HPDE6-E6E7 (cell line): ENCODE measurements around the gene MYOT.
A peak's percentile ranks its signal among the peaks of the same experiment; 100 is the strongest.
"Not testable (repeated sequence)": the region's sequence is repeated elsewhere in the genome, so short reads cannot be mapped to it uniquely, and the experiment has no call there.

Source experiments
- DNase-seq: peaks from one replicate; pipeline ENCODE4 v3.0.0; 2011; ENCODE audit warnings: missing footprints; ENCODE audit errors: extremely low spot score

Gene MYOT

GRCh38 chr5:137867664-137868063 lies at the start of gene MYOT:
TSS of gene MYOT (plus strand) at chr5:137867860. CDS start at chr5:137870652, 2,792 bp downstream.
- DNase-seq, result no peak

DNA sequence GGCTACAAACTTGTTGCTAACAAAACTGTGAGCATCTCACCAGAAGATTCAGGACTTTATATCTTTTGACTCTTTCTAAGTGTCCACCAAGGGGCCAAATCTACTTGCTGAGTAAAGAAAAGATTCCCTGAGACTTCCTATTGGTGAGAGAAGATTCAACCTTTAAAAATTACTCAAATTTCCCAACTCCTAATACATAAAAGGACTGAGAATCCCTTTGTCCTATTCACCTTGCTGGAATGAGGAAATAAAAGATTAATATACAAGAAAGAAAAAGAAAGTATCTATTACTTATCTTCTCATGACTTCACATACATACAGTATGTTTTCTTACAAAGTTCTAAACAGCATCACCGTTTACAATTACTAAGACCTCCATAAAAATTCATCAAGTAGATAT lies 47.9 kb upstream of the MYOT start:
- peak; percentile 11 for DNase-seq

DNA sequence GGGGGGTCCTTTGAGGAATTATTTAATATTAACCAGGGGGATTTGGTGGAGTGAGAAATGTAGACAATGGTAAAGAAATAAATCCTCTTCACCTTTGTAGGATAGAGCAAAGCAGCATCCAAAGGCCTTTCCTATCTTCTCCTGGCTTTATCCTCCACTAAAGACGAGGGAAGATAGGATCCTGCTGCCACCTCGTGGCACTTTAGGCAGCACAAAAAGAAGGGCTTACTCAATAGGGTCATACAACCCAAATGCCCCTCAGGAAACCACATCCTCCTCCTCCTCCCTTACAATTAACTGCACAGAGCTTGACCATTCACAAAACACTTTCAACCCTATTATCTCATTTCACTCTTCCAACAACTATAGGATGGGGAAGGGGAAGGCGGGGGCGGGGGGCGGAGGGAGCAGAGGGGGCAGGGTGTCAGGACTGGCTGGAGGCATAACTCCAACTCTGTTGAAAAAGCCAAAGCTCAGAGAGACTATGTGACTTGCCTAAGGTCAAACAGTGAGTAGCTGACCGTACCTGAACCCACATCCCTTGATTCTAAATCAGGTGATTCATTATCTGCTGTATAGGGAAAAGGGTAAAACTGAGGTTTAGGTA lies 45.4 kb upstream of the MYOT start:
- DNase-seq, result peak; percentile 37

DNA sequence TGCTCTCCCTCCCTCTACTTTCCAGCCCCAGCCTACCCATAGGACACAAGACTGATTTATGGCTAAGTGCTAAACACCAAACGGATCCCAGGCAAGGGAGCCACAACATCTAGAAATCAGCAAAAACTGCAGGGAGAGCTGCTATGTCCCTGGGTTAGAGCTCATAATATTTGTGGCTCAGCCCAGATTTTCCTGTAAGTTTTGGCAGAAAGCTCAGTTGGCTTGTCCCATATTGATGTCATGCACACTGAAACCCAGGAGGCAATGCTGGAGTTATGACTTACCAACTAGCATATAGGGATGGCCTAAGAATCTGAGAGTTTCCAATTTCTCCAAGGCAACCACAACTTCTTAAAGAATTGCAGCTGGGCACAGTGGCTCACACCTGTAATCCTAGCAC lies 44.7 kb upstream of the MYOT start:
- no peak for DNase-seq

DNA sequence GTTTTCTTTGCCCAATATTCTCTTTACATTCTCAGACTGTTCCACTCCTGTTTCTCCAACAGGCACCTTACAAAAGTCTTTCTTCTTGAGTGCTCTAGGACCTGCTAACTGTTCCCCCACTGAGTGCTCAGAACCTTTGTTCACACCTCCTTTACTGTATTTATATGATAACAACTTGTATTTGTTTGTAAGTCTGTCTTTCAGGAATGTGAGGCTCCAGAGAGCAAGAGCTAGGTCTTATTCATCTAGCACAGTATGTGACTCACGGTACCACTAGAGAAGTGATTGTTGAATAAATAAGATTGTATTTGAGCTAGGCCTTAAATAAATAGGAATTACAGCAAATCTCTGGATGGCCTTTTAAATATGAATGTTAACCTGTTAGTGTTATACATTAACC lies 42.5 kb upstream of the MYOT start:
- DNase-seq, result no peak

- DNase-seq, result no peak
Measured at GRCh38 chr5:137826067-137826466, 41.6 kb upstream of the MYOT start.

GRCh38 chr5:137828180-137828579 lies 39.5 kb upstream of the MYOT start:
- no peak for DNase-seq

DNA sequence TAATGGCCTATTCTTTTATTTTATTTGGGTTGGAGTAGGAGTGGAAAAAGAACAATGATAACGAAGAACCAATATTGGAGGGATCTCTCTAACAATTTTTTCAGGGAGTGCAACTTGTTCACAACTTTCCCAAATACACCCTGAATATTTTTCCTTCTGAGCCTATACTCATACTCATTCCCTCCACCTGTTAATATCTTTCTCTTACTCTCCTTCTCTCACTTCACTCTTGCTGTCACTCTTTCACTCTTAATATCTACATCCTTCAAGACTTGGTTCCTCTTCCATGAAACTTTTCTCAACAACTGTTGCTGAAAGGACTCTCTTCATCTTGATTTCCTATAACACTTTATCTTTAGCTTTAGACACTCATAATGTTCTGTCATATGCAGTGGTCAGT lies 39.0 kb upstream of the MYOT start:
- no peak for DNase-seq

GRCh38 chr5:137831105-137831504 lies 36.6 kb upstream of the MYOT start:
- no peak for DNase-seq

DNA sequence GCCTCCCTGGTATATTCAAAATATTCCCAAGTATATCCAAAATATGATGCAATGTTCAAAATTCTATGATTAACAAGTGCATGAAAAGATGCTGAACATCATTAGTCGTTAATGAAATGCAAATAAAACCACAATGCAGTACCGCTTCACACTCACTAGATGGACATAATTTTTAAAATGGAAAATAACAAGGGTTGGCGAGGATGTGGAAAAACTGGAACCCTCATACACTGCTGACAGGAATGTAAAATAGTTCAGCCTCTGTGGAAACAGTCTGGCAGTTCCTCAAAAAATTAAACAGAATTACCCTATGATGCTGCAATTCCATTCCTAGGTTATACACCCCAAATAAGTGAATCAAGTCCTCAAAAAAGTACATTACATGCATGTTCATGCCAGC lies 36.1 kb upstream of the MYOT start:
- no peak for DNase-seq

GRCh38 chr5:137832416-137832815 lies 35.2 kb upstream of the MYOT start:
- no peak for DNase-seq

- peak; percentile 77 for DNase-seq
Measured at GRCh38 chr5:137833463-137833862, 34.2 kb upstream of the MYOT start.

GRCh38 chr5:137834498-137835049 lies 33.1 kb upstream of the MYOT start:
- no peak for DNase-seq

- DNase-seq, result no peak
Measured at GRCh38 chr5:137836298-137836697, 31.4 kb upstream of the MYOT start.

GRCh38 chr5:137836997-137837396 lies 30.7 kb upstream of the MYOT start:
- DNase-seq, result no peak

DNA sequence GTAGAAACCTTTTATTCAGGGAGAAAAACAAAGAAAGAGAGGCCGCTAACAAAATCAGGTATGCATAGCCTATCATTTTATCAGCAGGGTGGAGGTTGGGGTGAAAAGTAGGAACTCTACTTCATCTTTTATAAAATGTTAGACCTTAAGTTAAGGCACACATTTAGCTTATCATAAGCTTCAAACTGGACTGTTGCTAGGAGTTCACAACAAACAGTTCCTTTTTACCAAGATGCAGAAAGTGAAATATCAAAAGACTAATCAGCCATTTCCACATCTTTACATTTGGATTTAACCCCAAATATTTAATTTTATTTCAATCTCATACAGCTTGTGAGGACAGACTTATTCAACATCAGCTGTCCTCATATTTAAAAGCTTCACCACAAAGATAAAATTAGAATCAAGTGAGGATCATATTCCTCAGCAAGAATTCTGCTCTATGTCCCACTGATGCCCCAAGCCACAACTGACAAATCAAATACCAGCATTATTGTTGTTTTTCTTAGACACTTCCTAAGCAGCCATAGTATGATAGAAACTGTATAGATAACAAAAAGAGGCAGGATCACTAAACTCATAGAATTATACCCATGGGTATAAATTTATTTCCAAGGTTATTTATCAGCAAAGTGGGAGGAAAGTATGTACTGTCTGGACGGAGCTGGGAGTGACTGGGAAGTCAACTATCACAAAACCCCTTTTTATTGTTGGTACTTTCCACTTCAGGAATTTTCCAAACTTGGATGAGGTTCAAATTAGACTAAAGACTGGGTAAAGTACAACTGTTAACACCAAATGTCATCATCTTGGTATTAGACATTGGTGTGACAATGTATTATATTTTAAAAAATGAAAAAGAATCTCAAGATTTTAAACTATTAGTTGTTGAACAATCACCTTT lies 29.9 kb upstream of the MYOT start:
- no peak for DNase-seq

DNA sequence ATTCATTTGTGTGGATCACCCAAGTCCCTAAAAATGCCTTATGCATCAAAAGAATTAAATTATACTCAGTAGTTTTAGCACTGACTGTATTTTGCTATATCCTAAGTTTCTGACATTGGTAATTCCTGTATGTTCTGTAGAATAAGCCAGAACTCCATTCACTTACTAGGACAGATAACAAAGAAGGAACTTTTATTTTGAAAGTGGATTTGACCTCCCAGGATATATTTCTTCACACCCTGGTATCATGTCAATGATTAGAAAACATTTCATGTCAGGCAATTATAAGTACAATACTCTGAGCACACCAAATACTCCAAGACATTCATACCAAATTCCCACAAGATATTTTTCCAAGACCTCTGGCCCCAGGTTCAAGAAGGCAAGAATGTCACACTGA lies 28.7 kb upstream of the MYOT start:
- no peak for DNase-seq

GRCh38 chr5:137842296-137842695 lies 25.4 kb upstream of the MYOT start:
- no peak for DNase-seq

DNA sequence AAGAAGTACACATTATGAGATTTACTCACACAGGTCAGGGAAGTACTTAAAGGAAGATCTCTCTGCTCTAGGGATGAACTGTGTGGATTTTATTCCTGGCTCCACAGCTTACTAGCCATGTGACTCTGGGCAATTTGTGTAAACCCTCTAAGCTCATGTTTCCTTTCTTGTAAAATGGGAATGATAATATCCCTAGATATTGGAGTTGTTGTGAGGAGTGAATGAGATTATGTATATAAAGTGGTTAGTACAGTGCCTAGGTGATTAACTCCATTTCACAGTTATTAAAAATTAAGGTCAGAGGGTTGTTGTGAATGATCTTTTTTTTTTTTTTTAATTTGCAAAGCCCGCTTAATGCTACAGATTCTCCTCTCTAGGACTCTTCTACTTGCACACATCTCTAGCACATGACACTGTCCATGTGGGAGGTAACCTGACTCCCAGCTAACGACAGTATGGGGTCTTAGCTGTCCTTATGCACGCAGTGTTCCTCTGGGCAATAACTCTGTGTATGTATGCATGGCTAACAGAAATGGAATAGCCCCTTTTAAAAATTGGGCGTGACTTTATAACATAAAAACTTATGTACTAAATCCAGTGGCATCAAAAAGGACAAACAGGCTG lies 23.9 kb upstream of the MYOT start:
- no peak for DNase-seq

DNA sequence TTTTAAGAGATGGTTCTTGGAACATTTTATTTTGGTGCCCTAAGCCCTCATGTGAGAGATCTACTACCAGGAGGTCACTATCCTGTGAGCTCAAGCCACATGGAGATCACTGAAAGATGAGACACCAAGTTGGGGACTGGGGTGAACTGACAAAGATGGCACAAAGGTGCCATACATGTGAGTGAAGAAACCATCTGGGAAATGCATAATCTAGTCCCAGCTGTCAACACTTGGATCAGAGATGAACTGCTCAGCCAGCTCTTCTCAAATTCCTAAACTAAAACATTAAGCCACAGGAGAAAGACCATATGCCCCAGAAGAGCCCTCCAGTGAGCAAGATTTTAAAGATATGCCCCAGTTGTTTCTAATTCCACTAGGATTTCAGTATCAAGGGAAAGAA lies 22.2 kb upstream of the MYOT start:
- DNase-seq, result no peak

DNA sequence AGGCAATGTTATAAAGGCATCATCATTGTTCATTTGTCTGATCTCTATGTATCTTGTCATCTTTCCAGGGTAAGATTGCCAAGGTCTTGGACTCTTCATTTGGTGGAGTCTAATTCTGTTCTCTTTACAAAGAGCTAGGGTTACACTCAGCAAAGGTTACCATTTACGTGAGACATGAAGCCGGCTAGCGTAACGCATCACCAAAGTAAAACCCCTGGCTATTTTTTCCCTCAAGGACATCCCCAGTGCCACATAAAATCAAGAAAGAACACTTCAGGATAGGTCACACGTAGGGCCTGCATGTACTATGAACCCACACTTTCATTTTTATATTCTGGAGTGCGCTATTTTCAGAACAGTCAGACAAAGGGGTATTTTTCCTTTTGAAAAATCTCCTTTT lies 20.0 kb upstream of the MYOT start:
- DNase-seq, result no peak

GRCh38 chr5:137853165-137853564 lies 14.5 kb upstream of the MYOT start:
- DNase-seq, result not testable (repeated sequence)

GRCh38 chr5:137856201-137856600 lies 11.5 kb upstream of the MYOT start:
- DNase-seq, result no peak
